Esophagus muscularis mucosa (tissue), 4 donors: ENCODE data around the gene ZFP90. TPM values are rescaled to one million over a fixed set of nuclear protein-coding genes. Genes with fewer than 3 reads are reported as not detected.

Experiments used
- DNase-seq: peaks from one replicate; pipeline ENCODE4 v3.0.0-alpha.2; 2017; ENCODE audit errors: extremely low spot score
- H3K27ac ChIP-seq, 4 donors: fragments of 200-600 bp; sonication (generic); replicated peaks in 1 of 4; 1 replicate in 3 of 4; 2 replicates in 1 of 4; pipeline ENCODE4 v1.5.1; 2016 to 2019; ENCODE audit warnings: mild to moderate bottlenecking in 1 of 4
- H3K27me3 ChIP-seq, 4 donors: fragments of 200-600 bp; sonication (generic); one replicate each; pipeline versions ENCODE4 v1.5.1 to v1.6.0; 2016 to 2019
- H3K36me3 ChIP-seq, 4 donors: fragments of 200-600 bp; sonication (generic); one replicate each; pipeline ENCODE4 v1.5.1; 2016 to 2019
- H3K4me1 ChIP-seq, 4 donors: fragments of 200-600 bp; sonication (generic); one replicate each; pipeline ENCODE4 v1.5.1; 2016 to 2019
- H3K4me3 ChIP-seq, 4 donors: fragments of 200-600 bp; sonication (generic); 1 replicate in 2 of 4; 2 replicates in 2 of 4; pipeline ENCODE4 v1.5.1; 2016 to 2019; ENCODE audit warnings: mild to moderate bottlenecking in 4 of 4, moderate library complexity in 1 of 4
- H3K9me3 ChIP-seq, 4 donors: fragments of 200-600 bp; sonication (generic); 1 replicate in 3 of 4; 2 replicates in 1 of 4; pipeline ENCODE4 v1.5.1; 2016 to 2019
- CTCF ChIP-seq, 3 experiments: fragments of 200-600 bp in 2 of 3; fragments of 450-650 bp in 1 of 3; sonication (generic) in 2 of 3; IDR thresholded peaks; one replicate each; pipeline ENCODE4 v1.5.1; 2017 to 2019; ENCODE audit warnings: antibody characterized with exemption in 3 of 3, mild to moderate bottlenecking in 2 of 3, moderate library complexity in 1 of 3
- EP300 ChIP-seq: sonication (generic); formaldehyde crosslinking; IDR thresholded peaks from one replicate; pipeline ENCODE4 v1.6.1; 2017; ENCODE audit warnings: antibody characterized with exemption
- POLR2A ChIP-seq: fragments of 450-650 bp; IDR thresholded peaks from one replicate; pipeline ENCODE4 v1.6.1; 2017; ENCODE audit warnings: antibody characterized with exemption, moderate library complexity, mild to moderate bottlenecking, low read depth
- POLR2AphosphoS5 ChIP-seq, 2 donors: sonication (generic); formaldehyde crosslinking; IDR thresholded peaks; one replicate each; pipeline ENCODE4 v1.6.1; 2017; ENCODE audit warnings: antibody characterized with exemption in 2 of 2
- WGBS: methylation state at CpG from one replicate; pipeline ENCODE4 v1.1.5; 2018; 5-methylcytosine and 5-hydroxymethylcytosine counted together
- intact Hi-C: fragments of 100-400 bp; cut with DNase I; formaldehyde crosslinking; loops from one replicate; pipeline ENCODE4 v1.15.1; 2023
- total RNA-seq, 4 donors: library from RNA; depleted of rRNA; stranded (reverse); fragments of >200 nt; gene quantifications; one replicate each; pipeline versions ENCODE4 v1.1.0 to v1.2.1, GENCODE V29; 2016

ZFP90 gene
- total RNA-seq, 4 donors from 2014 or later: 27.8 to 31.0 (median 29.5) TPM

DNA sequence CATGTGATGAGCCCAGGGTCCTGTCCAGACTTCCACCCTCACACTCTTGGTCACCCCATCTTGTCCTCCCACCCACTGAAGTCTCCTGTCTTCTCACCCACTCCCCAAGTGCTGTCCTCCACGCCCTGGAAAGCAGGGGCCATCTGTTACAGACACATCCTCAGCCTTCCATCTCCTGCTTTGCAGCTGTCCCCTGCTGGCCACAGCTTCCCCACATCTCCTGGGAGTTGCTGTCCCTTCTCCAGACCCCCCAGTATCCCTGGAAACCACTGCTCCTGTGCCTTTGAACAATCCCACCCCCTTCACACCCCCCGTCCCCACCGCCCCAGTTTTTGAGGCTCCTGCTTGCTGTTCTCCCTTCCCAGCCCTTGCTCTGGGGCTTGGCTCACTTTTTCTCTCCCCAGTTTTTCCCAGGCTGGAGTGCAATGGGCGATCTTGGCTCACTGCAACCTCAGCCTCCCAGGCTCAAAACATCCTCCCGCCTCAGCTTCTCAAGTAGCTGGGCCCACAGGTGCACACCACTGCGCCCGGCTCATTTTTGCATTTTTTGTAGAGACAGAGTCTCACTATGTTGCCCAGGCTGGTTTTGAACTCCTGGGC is 30.4 kb upstream of the ZFP90 start:
- WGBS: 75% methylated on average over 7 of the region's 7 CpGs

DNA sequence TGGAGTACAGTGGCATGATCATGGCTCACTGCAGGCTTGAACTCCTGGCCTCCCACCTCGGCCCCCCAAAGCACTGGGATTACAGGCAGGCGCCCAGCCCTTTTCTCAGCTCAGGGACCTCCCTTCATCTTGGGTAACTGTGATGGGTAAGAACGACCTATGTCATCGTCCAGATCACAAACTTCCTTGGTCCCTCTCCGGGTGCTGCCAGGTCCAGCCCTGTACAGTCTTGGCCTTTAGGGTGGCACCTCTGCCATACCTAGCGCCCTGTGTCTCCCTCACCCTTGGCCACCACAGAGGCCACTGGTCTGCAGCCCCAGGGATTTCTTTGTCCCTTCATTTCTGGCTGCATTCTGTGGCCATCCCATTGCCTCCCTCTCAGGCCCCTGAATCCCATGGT is 29.7 kb upstream of the ZFP90 start:
- intact Hi-C loops: no loop called here
- Histone ChIP-seq H3K36me3 (no peaks in the 10 kb centered on the region), H3K4me1 (peaks cover 0 to 9% (median 7%) of the 10 kb centered on the region in 4 donors), H3K4me3 (no peak overlapping the region), H3K27ac (no peak overlapping the region), H3K27me3 (peaks cover 0 to 66% (median 3%) of the 10 kb centered on the region in 4 donors), H3K9me3 (no peaks in the 10 kb centered on the region)
- WGBS: 79% methylated on average over 6 of the region's 6 CpGs
- DNase-seq: no peak
- TF ChIP-seq POLR2A (no peak), EP300 (no peak), CTCF (IDR thresholded peaks at IDR 0.05) (no peak), POLR2AphosphoS5 (IDR thresholded peaks at IDR 0.05) (no peak)

More for the DNA sequence above, 30.4 kb upstream of the ZFP90 start:
- H3K27me3 ChIP-seq: peaks cover 0 to 66% (median 3%) of the 10 kb centered on the region in 4 donors
- intact Hi-C loops: no loop called here
- DNase-seq: no peak
- no peak for TF ChIP-seq POLR2AphosphoS5 (IDR thresholded peaks at IDR 0.05)
- no peak for TF ChIP-seq EP300
- no peak for TF ChIP-seq POLR2A
- no peak for TF ChIP-seq CTCF (IDR thresholded peaks at IDR 0.05)
- no peaks in the 10 kb centered on the region for H3K9me3 ChIP-seq
- no peak overlapping the region for H3K4me3 ChIP-seq
- H3K36me3 ChIP-seq: no peaks in the 10 kb centered on the region
- peaks cover 0 to 9% (median 7%) of the 10 kb centered on the region in 4 donors for H3K4me1 ChIP-seq
- no peak overlapping the region for H3K27ac ChIP-seq

DNA sequence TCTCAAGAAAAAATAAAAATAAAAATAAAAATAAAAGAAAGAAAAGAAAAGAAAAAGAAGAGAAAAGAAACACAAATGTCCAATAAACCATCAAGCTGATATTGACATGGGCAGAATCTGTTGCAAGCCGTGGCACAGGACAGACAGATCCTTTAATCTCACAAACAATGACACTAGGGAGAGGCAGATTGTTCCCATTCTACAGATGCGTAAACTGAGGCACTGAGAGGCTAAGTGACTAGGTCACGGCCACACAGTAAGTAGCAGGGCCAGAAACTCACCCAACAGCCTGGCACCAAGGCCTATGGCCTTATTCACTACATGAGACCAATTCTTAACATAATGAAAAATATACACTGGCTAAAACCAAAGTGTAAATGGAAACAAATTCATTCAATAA is 28.3 kb upstream of the ZFP90 start:
- no peaks in the 10 kb centered on the region for H3K9me3 ChIP-seq
- DNase-seq: no peak
- peaks cover 0 to 9% (median 7%) of the 10 kb centered on the region in 4 donors for H3K4me1 ChIP-seq
- no peak overlapping the region for H3K27ac ChIP-seq
- WGBS: 98% methylated on average over 3 of the region's 3 CpGs
- TF ChIP-seq EP300 (no peak), POLR2AphosphoS5 (IDR thresholded peaks at IDR 0.05) (no peak), CTCF (IDR thresholded peaks at IDR 0.05) (no peak), POLR2A (no peak)
- no peak overlapping the region for H3K4me3 ChIP-seq
- intact Hi-C loops: no loop called here
- H3K27me3 ChIP-seq: peaks cover 0 to 58% (median 3%) of the 10 kb centered on the region in 4 donors
- H3K36me3 ChIP-seq: no peaks in the 10 kb centered on the region

GRCh38 chr16:68512183-68512582 is 26.9 kb upstream of the ZFP90 start:
- H3K27ac ChIP-seq: no peak overlapping the region
- TF ChIP-seq EP300 (no peak), POLR2AphosphoS5 (IDR thresholded peaks at IDR 0.05) (no peak), CTCF (IDR thresholded peaks at IDR 0.05) (no peak), POLR2A (no peak)
- intact Hi-C loops: no loop called here
- peaks cover 0 to 51% (median 3%) of the 10 kb centered on the region in 4 donors for H3K27me3 ChIP-seq
- H3K36me3 ChIP-seq: no peaks in the 10 kb centered on the region
- H3K4me3 ChIP-seq: no peak overlapping the region
- H3K9me3 ChIP-seq: no peaks in the 10 kb centered on the region
- DNase-seq: no peak
- 60% methylated on average over 8 of the region's 8 CpGs for WGBS
- H3K4me1 ChIP-seq: peaks cover 0 to 9% (median 7%) of the 10 kb centered on the region in 4 donors

DNA sequence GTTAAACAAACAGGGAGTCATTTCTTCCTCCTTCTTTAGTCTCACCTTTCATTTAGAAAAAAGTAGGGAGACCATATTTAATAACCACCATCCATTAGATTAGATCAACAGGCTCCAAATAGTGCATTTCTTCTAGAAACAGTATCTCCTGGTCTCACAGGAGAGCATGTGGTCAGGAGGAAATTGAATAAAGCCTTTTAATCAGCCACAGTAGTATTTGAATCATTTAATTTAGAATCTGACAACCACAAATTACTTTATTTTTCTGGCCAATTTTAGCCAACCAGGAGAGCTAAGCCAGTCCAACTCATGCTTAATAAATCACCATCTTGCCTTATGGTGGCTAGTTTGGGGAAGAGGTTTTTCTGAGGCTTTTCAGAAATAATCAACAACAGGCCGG is 26.3 kb upstream of the ZFP90 start:
- no peaks in the 10 kb centered on the region for H3K36me3 ChIP-seq
- WGBS: 100% methylated on average over 1 of the region's 1 CpG
- no peak for DNase-seq

More for the DNA sequence above, 26.3 kb upstream of the ZFP90 start:
- Histone ChIP-seq H3K9me3 (no peaks in the 10 kb centered on the region), H3K27ac (no peak overlapping the region), H3K4me3 (no peak overlapping the region), H3K27me3 (peaks cover 0 to 47% (median 3%) of the 10 kb centered on the region in 4 donors), H3K4me1 (peaks cover 0 to 9% (median 7%) of the 10 kb centered on the region in 4 donors)
- TF ChIP-seq CTCF (IDR thresholded peaks at IDR 0.05): no peak
- TF ChIP-seq EP300: no peak
- no peak for TF ChIP-seq POLR2A
- no peak for TF ChIP-seq POLR2AphosphoS5 (IDR thresholded peaks at IDR 0.05)
- intact Hi-C loops: no loop called here
